Left ventricle myocardium inferior (tissue), 1 donor: ENCODE measurements around the gene NEK4. TPM values are rescaled to one million over a fixed set of nuclear protein-coding genes. Genes with fewer than 3 reads are reported as not detected.

Experiments
- DNase-seq: peaks from one replicate; pipeline ENCODE4 v3.0.0-alpha.2; 2020
- H3K27ac ChIP-seq: fragments of 200-600 bp; replicated peaks from 2 replicates; pipeline ENCODE4 v1.8.0; 2021
- H3K27me3 ChIP-seq: fragments of 200-600 bp; 2 replicates; pipeline ENCODE4 v1.8.0; 2021; ENCODE audit warnings: low read depth
- H3K36me3 ChIP-seq: fragments of 200-600 bp; 2 replicates; pipeline ENCODE4 v1.8.0; 2021
- H3K4me1 ChIP-seq: fragments of 200-600 bp; 2 replicates; pipeline ENCODE4 v1.8.0; 2021
- H3K4me3 ChIP-seq: fragments of 200-600 bp; 2 replicates; pipeline ENCODE4 v1.8.0; 2021; ENCODE audit warnings: mild to moderate bottlenecking, moderate library complexity
- H3K9me3 ChIP-seq: fragments of 200-600 bp; replicated peaks from 2 replicates; pipeline ENCODE4 v1.8.0; 2021
- intact Hi-C: fragments of 100-400 bp; cut with micrococcal nuclease; formaldehyde crosslinking; loops from one replicate; pipeline ENCODE4 v1.11.0; 2022
- total RNA-seq: library from RNA; stranded (reverse); fragmentation: NEBNext Ultra II Directional; extraction: Animal tissue kit (Norgen Biotek cat#: 25700); gene quantifications from one replicate; pipeline ENCODE4 v1.2.1, GENCODE V29; 2021
- TF ChIP-seq, protein P1 (sequence below): fragments of 200-600 bp; IDR thresholded peaks from 2 replicates; pipeline ENCODE4 v1.8.0; 2021; ENCODE audit warnings: antibody characterized with exemption, mild to moderate bottlenecking, borderline replicate concordance
- donor health status: DM: no; HTN: yes; CAD: no; lungs with severe emphysema.

The NEK4 gene
- total RNA-seq, 1 donor from 2014 or later = 17.7 TPM

DNA sequence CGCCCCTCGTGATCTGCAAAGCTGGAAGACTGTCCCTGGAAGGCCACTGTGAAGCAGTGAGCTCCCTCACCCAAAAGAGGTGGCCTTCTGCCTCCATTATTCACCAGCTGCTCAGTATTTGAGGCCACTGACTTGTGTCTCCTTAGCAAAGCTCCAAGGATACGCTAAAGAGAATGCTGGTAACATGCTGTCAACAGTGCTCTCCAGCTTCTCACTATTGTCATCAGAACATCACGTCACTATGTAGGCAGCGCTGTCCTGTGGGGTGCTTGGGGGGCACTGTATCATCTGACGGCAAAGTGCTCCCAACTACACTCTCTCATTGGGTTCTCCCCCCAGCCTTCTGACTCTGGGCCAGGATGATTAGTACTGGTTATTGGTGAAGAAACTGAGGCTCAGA is 45.5 kb upstream of the NEK4 start:
- H3K36me3 ChIP-seq = no peaks in the 10 kb centered on the region
- intact Hi-C loops = no loop called here

DNA sequence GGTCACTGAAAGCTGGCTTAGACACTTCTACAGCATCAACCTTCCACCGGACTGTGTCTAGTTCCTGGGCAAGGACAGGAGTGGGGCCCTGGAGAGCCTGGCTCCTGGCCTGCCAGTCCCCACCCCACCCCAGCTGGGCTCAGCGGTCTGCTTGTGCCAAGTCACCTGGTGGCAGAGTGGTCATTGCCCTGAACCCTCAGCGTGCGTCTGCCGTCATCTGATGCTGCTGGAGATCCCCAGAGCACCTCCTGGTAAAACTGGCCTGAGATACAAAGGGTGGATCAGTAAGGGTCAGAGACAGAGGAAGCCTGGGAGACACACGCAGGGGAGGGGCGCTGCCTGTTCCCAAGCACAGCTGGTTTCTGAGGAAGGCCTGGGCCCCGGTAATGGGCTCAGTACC is 43.1 kb upstream of the NEK4 start:
- no peak for DNase-seq
- no peaks in the 10 kb centered on the region for H3K27me3 ChIP-seq
- no peaks in the 10 kb centered on the region for H3K9me3 ChIP-seq
- intact Hi-C loops = no loop called here
- no peaks in the 10 kb centered on the region for H3K4me1 ChIP-seq
- H3K27ac ChIP-seq = no peak overlapping the region
- no peaks in the 10 kb centered on the region for H3K36me3 ChIP-seq
- TF ChIP-seq, protein P1, sequence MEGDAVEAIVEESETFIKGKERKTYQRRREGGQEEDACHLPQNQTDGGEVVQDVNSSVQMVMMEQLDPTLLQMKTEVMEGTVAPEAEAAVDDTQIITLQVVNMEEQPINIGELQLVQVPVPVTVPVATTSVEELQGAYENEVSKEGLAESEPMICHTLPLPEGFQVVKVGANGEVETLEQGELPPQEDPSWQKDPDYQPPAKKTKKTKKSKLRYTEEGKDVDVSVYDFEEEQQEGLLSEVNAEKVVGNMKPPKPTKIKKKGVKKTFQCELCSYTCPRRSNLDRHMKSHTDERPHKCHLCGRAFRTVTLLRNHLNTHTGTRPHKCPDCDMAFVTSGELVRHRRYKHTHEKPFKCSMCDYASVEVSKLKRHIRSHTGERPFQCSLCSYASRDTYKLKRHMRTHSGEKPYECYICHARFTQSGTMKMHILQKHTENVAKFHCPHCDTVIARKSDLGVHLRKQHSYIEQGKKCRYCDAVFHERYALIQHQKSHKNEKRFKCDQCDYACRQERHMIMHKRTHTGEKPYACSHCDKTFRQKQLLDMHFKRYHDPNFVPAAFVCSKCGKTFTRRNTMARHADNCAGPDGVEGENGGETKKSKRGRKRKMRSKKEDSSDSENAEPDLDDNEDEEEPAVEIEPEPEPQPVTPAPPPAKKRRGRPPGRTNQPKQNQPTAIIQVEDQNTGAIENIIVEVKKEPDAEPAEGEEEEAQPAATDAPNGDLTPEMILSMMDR = no peak
- no peak overlapping the region for H3K4me3 ChIP-seq

More for the DNA sequence above, 45.5 kb upstream of the NEK4 start:
- Histone ChIP-seq H3K9me3 (no peaks in the 10 kb centered on the region), H3K4me1 (no peaks in the 10 kb centered on the region), H3K4me3 (no peak overlapping the region), H3K27ac (no peak overlapping the region), H3K27me3 (no peaks in the 10 kb centered on the region)
- no peak for DNase-seq
- TF ChIP-seq, protein P1 = no peak

DNA sequence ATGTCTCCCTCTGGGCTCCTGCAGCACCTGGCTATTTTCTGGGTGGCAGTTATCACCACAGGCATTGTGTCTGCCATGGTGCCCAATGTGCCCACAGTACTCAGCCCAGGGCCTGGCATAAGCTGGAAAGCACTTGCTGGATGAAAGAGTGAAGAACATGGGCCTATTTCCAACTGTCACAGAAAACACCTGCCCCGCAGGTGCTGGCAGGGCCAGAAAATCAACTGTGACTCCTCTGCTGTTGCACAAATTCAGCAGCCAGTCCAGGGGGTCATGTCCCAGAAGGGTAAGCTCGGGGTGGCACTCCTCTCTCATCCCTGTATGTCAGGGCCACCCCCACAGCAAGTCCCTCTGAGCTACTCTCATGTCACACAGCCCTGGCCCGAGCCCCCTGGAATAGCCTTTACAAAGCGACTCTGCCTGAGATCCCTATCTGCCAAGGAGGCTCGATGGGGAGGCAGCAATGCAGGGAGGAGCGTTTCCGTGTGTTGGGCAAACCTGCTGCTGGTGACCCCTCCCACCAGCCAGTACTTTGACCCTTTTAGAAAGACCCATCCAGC is 40.8 kb upstream of the NEK4 start:
- TF ChIP-seq, protein P1 = no peak
- no peaks in the 10 kb centered on the region for H3K4me1 ChIP-seq
- no peaks in the 10 kb centered on the region for H3K9me3 ChIP-seq
- no peak for DNase-seq
- H3K27ac ChIP-seq = no peak overlapping the region
- no peak overlapping the region for H3K4me3 ChIP-seq
- intact Hi-C loops = no loop called here
- H3K36me3 ChIP-seq = no peaks in the 10 kb centered on the region
- peaks cover under 1% of the 10 kb centered on the region for H3K27me3 ChIP-seq

DNA sequence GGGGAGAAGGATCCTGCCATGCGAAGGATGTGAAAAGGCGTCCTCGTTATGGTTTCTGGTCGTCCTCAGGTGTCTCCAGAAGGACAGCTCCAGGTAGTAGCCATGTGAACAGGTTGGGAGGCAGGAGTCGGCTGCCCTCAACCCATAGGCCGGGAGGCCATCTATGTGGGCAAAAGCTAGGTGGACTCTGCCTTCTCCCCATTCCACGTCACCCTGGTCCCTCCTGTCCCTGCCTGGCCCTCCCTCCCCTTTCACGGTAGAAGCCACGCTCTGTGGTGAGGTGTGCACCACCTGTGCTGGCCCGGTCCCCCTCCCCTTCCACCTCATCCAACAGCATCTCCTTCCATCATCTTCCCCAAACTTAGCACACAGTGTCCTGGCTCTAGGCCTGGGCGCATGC is 40.2 kb upstream of the NEK4 start:
- Histone ChIP-seq H3K27ac (no peak overlapping the region), H3K27me3 (peaks cover 4% of the 10 kb centered on the region)

DNA sequence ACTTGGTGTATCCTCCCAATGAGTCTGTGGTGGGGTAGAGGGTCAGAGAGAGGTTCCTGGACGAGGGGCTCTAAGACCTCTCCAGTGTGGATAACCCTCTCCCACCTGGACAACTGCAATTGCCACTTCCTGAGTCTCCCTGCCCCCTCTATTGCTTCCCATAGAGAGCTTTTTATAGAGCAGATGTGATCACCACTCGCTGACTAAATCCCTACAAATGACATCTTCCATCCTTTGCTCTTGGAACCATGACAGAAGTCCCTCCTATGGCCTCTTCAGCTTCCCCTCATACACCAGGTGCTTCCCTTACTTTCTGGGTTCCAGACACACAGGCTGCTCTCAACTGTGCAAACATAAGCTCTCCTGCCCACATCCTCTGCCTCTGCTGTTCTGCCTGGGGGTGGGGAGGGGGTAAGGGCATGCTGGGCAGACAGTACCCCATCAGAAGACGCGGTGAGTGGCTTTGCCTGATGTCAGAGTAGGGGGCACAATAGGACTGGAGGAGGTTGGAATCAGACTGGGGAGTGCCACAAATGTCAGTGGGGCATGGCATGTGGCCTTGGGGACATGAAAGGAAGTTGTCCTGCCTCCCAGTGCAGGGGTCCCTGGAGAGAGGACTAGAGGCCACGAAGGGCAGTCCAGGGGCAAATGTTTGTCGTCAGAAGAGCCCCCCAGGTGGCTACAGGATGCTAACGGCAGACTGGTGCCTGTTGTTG is 39.1 kb upstream of the NEK4 start:
- Histone ChIP-seq H3K4me1 (no peaks in the 10 kb centered on the region), H3K27me3 (peaks cover 15% of the 10 kb centered on the region), H3K27ac (no peak overlapping the region), H3K4me3 (no peak overlapping the region), H3K9me3 (no peaks in the 10 kb centered on the region), H3K36me3 (no peaks in the 10 kb centered on the region)
- intact Hi-C loops = no loop called here
- TF ChIP-seq, protein P1 = no peak
- no peak for DNase-seq

More for the DNA sequence above, 40.2 kb upstream of the NEK4 start:
- intact Hi-C loops = no loop called here
- Histone ChIP-seq H3K9me3 (no peaks in the 10 kb centered on the region), H3K4me3 (no peak overlapping the region), H3K36me3 (no peaks in the 10 kb centered on the region), H3K4me1 (no peaks in the 10 kb centered on the region)
- TF ChIP-seq, protein P1 = no peak
- DNase-seq = no peak
